ENCODE results near the gene SLC30A2. TPM values are rescaled to one million over a fixed set of nuclear protein-coding genes. Genes with fewer than 3 reads are reported as not detected.

The SLC30A2 gene
- total RNA-seq, 3 donors from 2014 or later, result 0.16 to 1.3 (median 0.33) TPM

DNA sequence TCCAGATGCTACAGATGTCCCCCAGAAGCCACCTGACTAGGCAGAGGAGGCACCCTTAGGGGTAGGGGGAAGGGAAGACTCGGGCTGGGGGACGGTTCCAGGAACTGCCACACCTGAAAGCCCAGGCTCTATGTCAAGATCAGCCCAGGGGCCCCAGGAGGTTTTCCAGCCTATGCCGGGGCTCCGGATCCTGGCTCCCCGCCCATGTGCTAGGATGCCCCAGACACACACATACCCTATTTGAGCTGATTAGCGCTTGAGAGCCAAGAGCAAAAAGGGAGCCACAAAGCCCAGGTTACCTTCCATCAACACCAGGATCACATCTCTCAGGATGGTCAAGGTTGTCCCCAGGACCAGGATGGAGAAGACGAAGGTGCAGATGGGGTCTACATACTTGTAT is 4.5 kb downstream of the SLC30A2 start:
- no peak overlapping the region for H3K27ac ChIP-seq
- H3K9me3 ChIP-seq, result no peaks in the 10 kb centered on the region
- no peaks in the 10 kb centered on the region for H3K36me3 ChIP-seq
- peaks cover 0 to 12% of the 10 kb centered on the region in 2 donors for H3K4me1 ChIP-seq
- intact Hi-C loops (cut with DNase I; ENCODE audit: low total_unique reads), result no loop called here
- DNase-seq (ENCODE audit: low spot score in 2 of 2), result no peak
- no peak overlapping the region for H3K4me3 ChIP-seq
- peaks cover 0 to 45% of the 10 kb centered on the region in 2 donors for H3K27me3 ChIP-seq
- TF ChIP-seq POLR2A (IDR thresholded peaks at IDR 0.05) (no peak), POLR2AphosphoS5 (IDR thresholded peaks at IDR 0.05) (no peak)
- TF ChIP-seq, protein P1, sequence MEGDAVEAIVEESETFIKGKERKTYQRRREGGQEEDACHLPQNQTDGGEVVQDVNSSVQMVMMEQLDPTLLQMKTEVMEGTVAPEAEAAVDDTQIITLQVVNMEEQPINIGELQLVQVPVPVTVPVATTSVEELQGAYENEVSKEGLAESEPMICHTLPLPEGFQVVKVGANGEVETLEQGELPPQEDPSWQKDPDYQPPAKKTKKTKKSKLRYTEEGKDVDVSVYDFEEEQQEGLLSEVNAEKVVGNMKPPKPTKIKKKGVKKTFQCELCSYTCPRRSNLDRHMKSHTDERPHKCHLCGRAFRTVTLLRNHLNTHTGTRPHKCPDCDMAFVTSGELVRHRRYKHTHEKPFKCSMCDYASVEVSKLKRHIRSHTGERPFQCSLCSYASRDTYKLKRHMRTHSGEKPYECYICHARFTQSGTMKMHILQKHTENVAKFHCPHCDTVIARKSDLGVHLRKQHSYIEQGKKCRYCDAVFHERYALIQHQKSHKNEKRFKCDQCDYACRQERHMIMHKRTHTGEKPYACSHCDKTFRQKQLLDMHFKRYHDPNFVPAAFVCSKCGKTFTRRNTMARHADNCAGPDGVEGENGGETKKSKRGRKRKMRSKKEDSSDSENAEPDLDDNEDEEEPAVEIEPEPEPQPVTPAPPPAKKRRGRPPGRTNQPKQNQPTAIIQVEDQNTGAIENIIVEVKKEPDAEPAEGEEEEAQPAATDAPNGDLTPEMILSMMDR (IDR thresholded peaks at IDR 0.05), result no peak

GRCh38 chr1:26038904-26039303 is 7.0 kb downstream of the SLC30A2 start:
- TF ChIP-seq POLR2AphosphoS5 (IDR thresholded peaks at IDR 0.05), result no peak
- TF ChIP-seq, protein P1 (IDR thresholded peaks at IDR 0.05), result no peak
- no peak for TF ChIP-seq POLR2A (IDR thresholded peaks at IDR 0.05)
- H3K36me3 ChIP-seq, result no peaks in the 10 kb centered on the region
- H3K9me3 ChIP-seq, result no peaks in the 10 kb centered on the region
- H3K4me1 ChIP-seq, result peaks cover 3% of the 10 kb centered on the region in 2 donors
- no peak overlapping the region for H3K4me3 ChIP-seq
- DNase-seq (ENCODE audit: low spot score in 2 of 2), result no peak
- intact Hi-C loops (cut with DNase I; ENCODE audit: low total_unique reads), result no loop called here
- H3K27me3 ChIP-seq, result peaks cover 0 to 20% of the 10 kb centered on the region in 2 donors
- H3K27ac ChIP-seq, result no peak overlapping the region

DNA sequence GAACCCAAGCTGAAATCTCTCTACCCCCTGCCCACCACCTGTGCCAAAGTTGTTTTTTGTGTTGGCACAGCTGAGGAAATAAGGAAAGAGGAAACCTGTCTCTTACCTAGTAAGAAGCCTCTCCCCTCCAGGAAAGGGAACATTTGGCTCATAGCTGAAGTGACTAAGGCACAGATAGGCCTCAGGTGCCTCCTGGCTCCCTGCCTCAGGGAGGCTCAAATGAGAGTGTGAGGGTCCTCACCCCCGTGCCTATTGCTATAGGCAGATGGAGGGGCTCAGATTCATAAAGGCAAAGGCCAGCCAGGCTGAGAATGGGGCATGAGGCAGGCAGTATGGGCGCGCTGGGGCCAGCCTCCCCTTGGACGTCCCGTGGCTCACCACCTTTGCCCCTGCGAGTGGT is 7.4 kb downstream of the SLC30A2 start:
- Histone ChIP-seq H3K27me3 (peaks cover 0 to 16% of the 10 kb centered on the region in 2 donors), H3K9me3 (no peaks in the 10 kb centered on the region), H3K27ac (no peak overlapping the region), H3K4me1 (peaks cover 3% of the 10 kb centered on the region in 2 donors), H3K4me3 (no peak overlapping the region), H3K36me3 (no peaks in the 10 kb centered on the region)
- DNase-seq (ENCODE audit: low spot score in 2 of 2), result no peak
- TF ChIP-seq POLR2AphosphoS5 (IDR thresholded peaks at IDR 0.05), result no peak
- intact Hi-C loops (cut with DNase I; ENCODE audit: low total_unique reads), result no loop called here

DNA sequence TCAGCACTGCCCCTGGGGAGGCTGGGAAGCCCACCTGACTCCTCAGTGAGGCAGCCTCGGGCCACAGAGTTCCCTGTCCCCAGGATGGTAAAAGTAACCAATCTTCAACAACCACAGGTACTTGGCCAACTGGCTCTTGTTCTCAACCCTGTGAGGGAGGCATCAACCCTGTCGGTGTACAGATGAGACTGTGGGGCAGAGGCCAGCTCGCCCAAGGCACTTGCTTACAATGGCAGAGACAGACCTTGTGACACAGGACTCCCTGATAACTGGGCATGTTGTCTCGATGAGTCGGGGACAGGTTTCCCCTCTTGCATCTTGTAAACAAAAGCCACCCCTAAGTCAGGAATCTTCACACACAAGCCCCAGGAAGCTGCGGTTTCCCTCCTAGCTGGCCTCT is 8.0 kb downstream of the SLC30A2 start:
- no peak overlapping the region for H3K27ac ChIP-seq
- DNase-seq (ENCODE audit: low spot score in 2 of 2), result no peak
- no peak for TF ChIP-seq POLR2A (IDR thresholded peaks at IDR 0.05)
- TF ChIP-seq POLR2AphosphoS5 (IDR thresholded peaks at IDR 0.05), result no peak
- TF ChIP-seq, protein P1 (IDR thresholded peaks at IDR 0.05), result no peak
- no peaks in the 10 kb centered on the region for H3K36me3 ChIP-seq
- H3K9me3 ChIP-seq, result no peaks in the 10 kb centered on the region
- H3K4me1 ChIP-seq, result peaks cover 3% of the 10 kb centered on the region in 2 donors
- H3K27me3 ChIP-seq, result peaks cover 0 to 11% of the 10 kb centered on the region in 2 donors
- intact Hi-C loops (cut with DNase I; ENCODE audit: low total_unique reads), result no loop called here
- H3K4me3 ChIP-seq, result no peak overlapping the region

- Histone ChIP-seq H3K27ac (no peak overlapping the region), H3K27me3 (peaks cover 0 to 2% of the 10 kb centered on the region in 2 donors), H3K9me3 (no peaks in the 10 kb centered on the region), H3K4me1 (peaks cover 3% of the 10 kb centered on the region in 2 donors), H3K36me3 (no peaks in the 10 kb centered on the region), H3K4me3 (no peak overlapping the region)
- intact Hi-C loops (cut with DNase I; ENCODE audit: low total_unique reads), result no loop called here
- DNase-seq (ENCODE audit: low spot score in 2 of 2), result no peak
- TF ChIP-seq POLR2A (IDR thresholded peaks at IDR 0.05) (no peak), POLR2AphosphoS5 (IDR thresholded peaks at IDR 0.05) (no peak)
- TF ChIP-seq, protein P1 (IDR thresholded peaks at IDR 0.05), result no peak
Measured at GRCh38 chr1:26036756-26037281, 9.1 kb downstream of the SLC30A2 start.
